HG03045 (cell line): ENCODE results near the gene PLCG1.

Experiments
- ATAC-seq: cut with Tn5 transposase; IDR thresholded peaks from one replicate; pipeline ENCODE4 v1.9.1; 2021; ENCODE audit warnings: mild to moderate bottlenecking, moderate library complexity; ENCODE audit not compliant: unreplicated experiment

Gene PLCG1

DNA sequence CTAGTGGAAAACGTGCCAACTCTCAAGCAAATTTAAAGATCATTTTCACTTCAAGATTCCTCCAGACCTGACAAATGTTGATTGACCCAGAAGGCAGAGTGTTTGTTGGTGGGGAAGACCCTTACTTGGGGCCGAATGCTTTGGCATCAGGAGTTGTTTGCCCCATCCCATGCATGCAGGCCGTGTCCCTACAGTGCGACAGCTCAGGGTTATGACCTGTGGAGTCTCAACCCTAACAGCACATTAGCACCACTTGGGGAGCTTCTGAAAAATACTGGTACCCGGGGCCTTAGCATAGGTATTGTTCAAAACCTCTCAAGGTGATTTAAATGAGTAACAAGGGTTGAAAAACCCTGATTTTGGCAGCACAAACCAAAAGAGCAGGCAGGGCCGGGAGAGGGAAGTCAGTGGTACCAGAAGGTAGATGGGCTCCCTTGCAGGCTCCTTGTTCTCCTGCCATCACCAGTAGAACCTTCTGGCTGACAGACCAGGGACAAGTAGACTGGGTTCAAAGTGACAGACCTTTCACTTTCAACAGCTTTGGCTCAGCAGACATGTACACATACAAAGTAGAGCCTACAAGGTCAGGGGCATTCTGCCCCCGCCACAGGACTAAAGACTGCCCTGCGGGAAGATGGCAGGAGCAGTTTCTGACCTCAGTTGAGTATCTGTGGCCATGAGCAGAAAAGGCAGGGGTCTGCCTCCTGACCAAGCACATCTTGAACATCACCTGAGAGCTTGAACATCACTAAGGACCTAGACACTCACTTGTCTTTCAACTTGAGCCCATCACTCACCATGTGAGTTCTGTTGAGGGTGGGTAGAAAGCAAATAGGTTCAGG, 39.6 kb downstream of the PLCG1 start:
- no peak for ATAC-seq

DNA sequence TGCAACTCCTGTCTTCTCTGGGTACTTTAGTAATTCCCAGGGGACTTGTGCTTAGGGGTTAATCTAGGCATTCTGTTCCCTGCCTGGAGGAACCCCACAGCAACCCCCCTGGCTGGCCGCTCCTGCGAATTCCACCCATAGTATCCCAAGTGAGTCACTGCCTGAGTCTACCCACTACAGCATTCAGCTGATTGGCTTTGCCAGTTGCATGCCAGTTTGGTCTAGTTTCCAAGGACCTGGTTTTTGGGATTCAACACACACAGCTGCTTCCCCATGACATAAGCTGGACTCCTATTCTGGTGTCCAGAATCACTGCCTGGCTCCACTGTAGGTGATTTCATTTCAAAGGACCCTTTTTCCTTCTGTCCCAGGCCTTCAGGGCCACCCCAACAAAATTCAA, 40.3 kb downstream of the PLCG1 start:
- ATAC-seq: no peak

DNA sequence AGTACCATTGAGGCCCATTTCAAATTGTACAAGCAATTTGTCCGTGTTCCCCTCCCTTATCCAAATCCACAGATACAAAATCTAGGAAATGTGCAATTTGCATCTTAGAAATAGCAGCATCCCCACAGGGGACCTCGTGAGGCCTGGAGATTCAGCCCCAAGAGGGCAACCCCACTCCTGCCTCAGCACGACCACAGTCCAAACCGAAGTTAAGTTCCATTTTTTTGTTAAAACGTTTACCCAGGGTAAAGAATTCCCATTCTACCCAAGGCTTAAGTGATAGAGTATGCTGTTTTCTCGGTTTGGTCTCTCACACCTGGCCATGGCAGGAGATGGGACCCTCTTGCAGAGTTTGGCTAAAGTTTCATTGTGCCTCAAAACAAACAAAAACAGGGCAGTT, 41.2 kb downstream of the PLCG1 start:
- ATAC-seq: no peak

- ATAC-seq: no peak
Observed at GRCh38 chr20:41178904-41179432, 41.6 kb downstream of the PLCG1 start.

GRCh38 chr20:41179961-41180360, 42.6 kb downstream of the PLCG1 start:
- no peak for ATAC-seq

- ATAC-seq: no peak
Observed at GRCh38 chr20:41180599-41181333, 43.4 kb downstream of the PLCG1 start.

GRCh38 chr20:41181567-41181966, 44.2 kb downstream of the PLCG1 start:
- no peak for ATAC-seq

- no peak for ATAC-seq
Observed at GRCh38 chr20:41182296-41183212, 45.2 kb downstream of the PLCG1 start.

GRCh38 chr20:41183391-41183790, 46.0 kb downstream of the PLCG1 start:
- ATAC-seq: no peak

DNA sequence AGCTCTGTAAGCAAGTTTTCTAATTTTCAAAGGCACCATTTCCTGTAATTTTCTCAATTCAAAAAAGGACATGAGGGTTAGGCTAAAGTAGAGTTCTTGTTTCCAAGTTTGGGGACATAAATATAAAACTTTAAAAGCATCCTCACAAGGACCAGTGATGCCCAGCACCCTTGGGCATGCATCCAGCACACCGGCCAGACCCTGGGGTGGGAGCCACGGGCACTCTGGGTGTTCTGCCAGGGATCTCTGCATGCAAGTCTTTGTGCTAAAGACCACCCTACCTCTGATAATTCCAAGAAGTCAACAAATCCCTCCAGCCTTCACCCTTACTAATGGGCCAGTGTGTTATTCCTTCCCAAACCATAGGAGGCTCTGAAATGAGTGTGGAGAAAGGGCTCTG, 46.5 kb downstream of the PLCG1 start:
- no peak for ATAC-seq

DNA sequence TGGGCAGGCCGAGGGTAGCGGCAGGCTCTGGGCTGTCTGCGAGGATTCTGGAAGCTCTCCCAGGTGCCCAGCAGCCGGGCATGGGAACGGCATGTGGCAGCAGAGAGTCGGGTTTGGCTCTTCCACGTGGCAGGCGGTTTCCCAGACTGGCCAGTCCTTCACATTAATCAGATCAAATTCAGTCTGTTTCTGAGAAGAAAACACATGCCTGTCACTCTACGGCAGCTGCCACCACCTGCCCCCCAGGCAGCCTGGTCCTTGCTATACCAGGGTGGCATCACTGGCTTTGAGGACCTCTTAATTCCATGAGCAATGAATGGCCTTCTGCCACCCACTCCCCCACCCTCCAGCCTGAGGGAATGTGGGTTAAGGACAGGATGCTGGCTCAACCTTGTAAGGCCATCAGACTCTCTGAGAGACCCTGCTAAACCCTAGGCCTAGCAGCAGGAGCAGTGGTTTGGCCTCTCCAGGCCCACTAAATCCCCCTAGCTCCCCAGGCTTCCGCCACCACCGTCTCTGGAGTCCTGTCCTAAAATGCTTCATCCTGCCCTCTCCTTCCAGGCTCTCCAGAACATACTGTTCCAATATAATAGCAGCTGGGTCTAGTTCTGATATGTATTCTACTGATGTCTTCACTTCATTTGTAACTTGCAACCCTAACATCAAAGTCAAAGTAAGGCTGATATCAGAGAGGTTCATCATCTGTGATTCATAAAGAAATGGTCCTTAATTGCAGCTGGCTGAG, 47.8 kb downstream of the PLCG1 start:
- no peak for ATAC-seq

DNA sequence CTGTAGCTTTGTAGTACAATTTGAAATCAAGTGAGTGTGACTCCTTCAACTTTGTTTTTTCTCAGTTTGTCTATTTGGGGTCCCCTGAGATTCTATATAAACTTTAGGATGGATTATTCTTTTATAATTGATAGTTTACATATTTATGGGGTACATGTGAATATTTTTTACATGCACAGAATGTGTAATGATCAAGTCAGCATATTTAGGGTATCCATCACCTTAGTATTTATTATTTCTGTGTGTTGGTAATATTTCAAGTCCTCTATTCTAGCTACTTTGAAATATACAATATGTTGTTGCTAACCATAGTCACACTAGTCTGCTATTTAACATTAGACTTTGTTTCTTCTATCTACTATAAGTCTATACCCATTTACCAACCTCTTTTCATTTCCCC, 50.3 kb downstream of the PLCG1 start:
- ATAC-seq: no peak

GRCh38 chr20:41191562-41192500, 54.5 kb downstream of the PLCG1 start:
- no peak for ATAC-seq

DNA sequence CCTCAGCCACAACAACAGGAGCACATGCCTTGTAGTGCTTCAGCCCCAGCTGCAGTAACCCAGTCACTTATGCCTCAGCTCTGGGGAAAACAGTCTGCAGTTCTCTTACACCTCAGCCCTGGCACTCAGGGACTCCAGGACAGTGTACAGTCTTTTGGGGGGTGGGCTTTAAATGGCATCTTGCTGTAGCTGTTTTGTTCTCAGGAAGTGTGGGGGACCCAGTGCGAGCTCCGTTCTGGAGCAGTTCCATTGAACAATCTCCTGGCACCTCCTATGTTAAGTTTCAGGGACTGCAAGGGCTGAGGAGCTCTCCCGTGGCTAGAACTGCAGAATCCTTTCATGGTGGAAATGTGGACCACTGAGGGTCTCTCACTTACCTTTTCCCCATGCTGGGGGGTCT, 55.2 kb downstream of the PLCG1 start:
- ATAC-seq: no peak

DNA sequence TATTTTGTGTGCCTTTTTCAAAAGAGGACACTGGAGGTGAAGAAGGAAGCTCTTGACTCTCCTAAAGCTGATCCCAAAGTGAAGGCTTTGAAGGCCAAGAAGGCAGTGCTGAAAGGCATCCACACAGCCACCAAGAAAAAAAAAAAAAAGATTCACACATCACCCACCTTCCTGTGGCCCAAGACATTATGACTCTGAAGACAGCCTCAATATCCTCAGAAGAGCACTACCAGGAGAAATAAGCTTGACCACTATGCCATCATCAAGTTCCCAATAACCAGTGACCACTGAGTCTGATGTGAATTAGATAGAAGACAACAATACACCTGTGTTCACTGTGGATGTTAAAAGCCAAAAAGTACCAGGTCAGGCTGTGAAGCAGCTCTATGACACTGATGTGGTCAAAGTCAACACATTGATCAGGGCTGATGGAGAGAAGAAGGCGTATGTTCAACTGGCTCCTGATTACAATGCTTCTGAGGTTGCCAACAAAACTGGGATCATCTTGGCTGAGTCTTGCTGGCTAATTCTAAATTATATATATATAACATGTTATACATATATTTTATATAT, 59.4 kb downstream of the PLCG1 start:
- no peak for ATAC-seq

DNA sequence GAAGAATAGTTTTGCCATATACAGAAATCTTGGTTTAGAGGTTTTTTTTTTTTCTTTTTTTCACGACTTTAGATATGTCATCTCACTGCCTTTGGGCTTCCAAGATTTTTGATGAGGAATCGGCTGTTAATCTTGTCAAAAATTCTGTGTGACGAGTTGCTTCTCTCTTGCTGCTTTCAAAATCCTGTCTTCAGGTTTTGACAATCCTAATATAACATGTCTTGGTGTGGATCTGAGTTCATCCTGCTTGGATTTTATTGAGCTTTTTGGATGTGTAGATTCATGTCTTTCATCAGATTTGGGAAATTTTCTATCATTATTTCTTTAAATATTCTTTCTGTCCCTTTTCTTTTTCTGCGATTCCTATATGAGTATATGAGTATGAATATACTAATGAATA, 61.1 kb downstream of the PLCG1 start:
- no peak for ATAC-seq

DNA sequence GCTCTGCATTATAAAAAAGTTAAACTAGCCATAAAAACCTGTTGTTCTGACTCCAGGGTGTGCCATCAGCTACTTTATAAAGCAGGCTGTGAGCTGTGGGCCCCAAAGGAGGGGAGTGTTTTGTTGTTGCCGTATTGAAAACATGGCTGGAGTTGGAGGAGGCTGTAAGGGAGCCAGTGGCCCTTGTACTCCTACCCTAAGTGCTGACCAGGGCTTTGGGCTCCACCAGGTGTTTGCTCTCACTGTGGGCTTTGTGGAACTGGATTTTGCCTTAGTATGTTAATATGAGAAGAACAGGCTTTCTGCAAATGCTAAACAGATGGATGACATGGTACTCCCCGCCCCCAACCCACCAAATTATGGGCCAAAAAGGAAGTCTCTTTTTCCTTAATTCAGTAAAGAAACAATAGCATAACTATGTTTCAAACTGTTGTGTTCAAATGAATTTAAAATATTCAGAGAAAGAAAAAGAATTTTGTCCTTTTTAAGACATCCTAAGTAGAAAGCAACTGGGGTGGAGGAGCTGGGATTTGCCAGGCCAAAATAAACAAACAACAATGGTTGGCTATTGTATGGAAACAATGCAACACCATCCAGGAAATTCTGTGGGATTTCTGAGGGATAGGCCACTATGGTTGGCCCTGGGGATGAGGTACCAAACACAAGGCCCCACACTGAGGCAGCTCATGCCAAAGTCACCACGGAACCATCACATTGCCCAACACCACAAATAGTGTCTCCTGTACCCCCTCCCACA, 63.3 kb downstream of the PLCG1 start:
- ATAC-seq: no peak

DNA sequence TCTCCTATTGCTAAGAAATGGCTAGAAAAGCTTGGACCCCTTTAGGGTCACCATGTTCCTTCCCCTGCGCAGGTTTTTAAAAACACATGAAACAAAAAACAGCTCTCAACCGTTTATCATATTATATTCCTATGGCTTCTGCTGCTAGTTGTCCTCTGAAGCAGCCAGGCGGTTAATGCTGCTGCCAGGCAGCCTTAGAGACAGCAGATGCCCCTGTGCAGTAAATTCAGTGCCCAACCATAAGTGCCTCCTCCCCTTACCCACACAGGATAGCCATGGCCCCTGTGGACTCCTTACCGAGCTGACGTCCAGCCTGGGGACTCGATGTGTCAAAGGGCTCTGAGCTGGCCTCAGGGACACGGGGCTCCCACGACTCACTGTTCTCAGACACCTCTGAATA, 64.4 kb downstream of the PLCG1 start:
- ATAC-seq: no peak
